ENCODE measurements around the gene LSM14A. TPM values are rescaled to one million over a fixed set of nuclear protein-coding genes. Genes with fewer than 3 reads are reported as not detected.

The LSM14A gene
- total and polyA plus RNA-seq, 2 of the 8 experiments (the other 6 are each of a cell fraction or from before 2014, with no cell fraction given), result 117 to 195 TPM

DNA sequence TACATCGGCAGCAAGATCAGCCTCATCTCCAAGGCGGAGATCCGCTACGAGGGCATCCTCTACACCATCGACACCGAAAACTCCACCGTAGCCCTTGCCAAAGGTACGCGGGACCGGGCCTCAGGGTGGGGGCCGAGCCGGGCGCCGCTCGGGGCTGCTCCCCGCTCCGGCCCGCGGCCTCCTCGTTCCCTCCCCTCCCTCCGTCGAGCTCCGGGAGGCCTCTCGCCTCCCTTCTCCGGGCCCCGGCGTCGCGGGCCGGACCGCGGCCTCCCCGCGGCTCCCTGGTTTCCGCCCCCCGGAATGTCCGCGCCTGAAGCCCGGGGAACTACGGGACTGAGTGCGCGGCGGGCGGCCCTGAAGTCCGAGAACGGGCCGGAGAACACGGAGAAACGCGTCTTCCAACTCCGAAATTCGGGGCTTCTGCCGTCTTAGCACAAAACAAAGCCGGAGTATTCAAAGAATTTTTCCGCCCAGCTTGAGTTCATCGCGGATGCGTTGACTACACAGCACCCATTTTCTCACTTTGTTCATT, 423 bp downstream of the LSM14A start:
- ChIA-PET CTCF (ENCODE audit: partially characterized antibody) (no interaction called here), POLR2A (ENCODE audit: partially characterized antibody) (interaction anchor here (0.7 to 3.9 kb wide), 24 partner anchors 8 to 799 kb away, joined by 3 to 34 read pairs (median 4); partner anchors contain the start of genes CEBPG and KCTD15)
- peak overlapping the region; percentile 93 for H4K91ac ChIP-seq (replicated peaks; ENCODE audit: insufficient read length, low read length)
- H3K36me3 ChIP-seq (ENCODE audit: control insufficient read depth in 2 of 4, insufficient read depth in 4 of 4, low read length in 3 of 4), result peaks cover 0 to 8% (median 0%) of the 10 kb centered on the region in 4 experiments; a peak in 2 of 8 replicates
- H2AFZ ChIP-seq (ENCODE audit: low read length), result no peak overlapping the region
- H2BK120ac ChIP-seq (replicated peaks; ENCODE audit: low read depth, low read length), result no peak overlapping the region
- peaks cover 0 to 6% (median 4%) of the 10 kb centered on the region in 4 experiments; a peak in 5 of 7 replicates for H3K4me1 ChIP-seq (replicated peaks in 1 of 4; ENCODE audit: control insufficient read depth in 3 of 4, insufficient read depth in 4 of 4, low read length in 3 of 4)
- peak overlapping the region; percentile 97 for H3K56ac ChIP-seq (replicated peaks; ENCODE audit: insufficient read length, low read depth, low read length)
- no peak for FAIRE-seq
- H3K79me1 ChIP-seq (ENCODE audit: low read depth, low read length), result no peaks in the 10 kb centered on the region; the same call in 1 of the 2 replicates
- H3K27me3 ChIP-seq (replicated peaks in 1 of 4; ENCODE audit: control insufficient read depth in 3 of 4, extremely low read depth in 1 of 4, insufficient read depth in 3 of 4, low read length in 3 of 4), result no peaks in the 10 kb centered on the region
- DNase-seq (ENCODE audit: low read depth in 1 of 2, low spot score in 2 of 2), result peak in 1 of 2 experiments; percentile 10
- H3K4me2 ChIP-seq (ENCODE audit: insufficient read depth in 1 of 2, low read depth in 2 of 2, low read length in 2 of 2), result peak overlapping the region; percentile 69 to 76
- no peak overlapping the region for H3K14ac ChIP-seq (ENCODE audit: insufficient read length)
- H4K8ac ChIP-seq (ENCODE audit: extremely low read depth, insufficient read depth, low read length), result peak overlapping the region; percentile 100
- H4K5ac ChIP-seq (ENCODE audit: insufficient read length, low read depth, low read length), result peak overlapping the region; percentile 98
- WGBS, 2 experiments (ENCODE audit: extremely low coverage in 1 of 2, insufficient coverage in 1 of 2, insufficient read length in 1 of 2, insufficient replicate concordance in 2 of 2, low coverage in 1 of 2, low lambda C conversion rate in 2 of 2, missing lambda C conversion rate in 1 of 2), result 1% methylated on average over 42 of the region's 58 CpGs; no CpG with 5 or more reads in 1 of the 2 experiments
- H2BK15ac ChIP-seq (ENCODE audit: low read length), result no peak overlapping the region
- H3K4ac ChIP-seq (replicated peaks; ENCODE audit: insufficient read length, low read depth, low read length), result peak overlapping the region; percentile 99
- H2BK5ac ChIP-seq (ENCODE audit: low read depth, low read length), result peak overlapping the region; percentile 99
- H2AK5ac ChIP-seq (ENCODE audit: low read depth, low read length), result peak overlapping the region; percentile 18; the same call in 1 of the 2 replicates
- H3K27ac ChIP-seq (ENCODE audit: low read depth, low read length), result peak overlapping the region; percentile 98
- peaks cover 11% of the 10 kb centered on the region for H3K23me2 ChIP-seq (ENCODE audit: low read depth, low read length)
- no peak overlapping the region for H2BK20ac ChIP-seq (ENCODE audit: low read length)
- peaks cover 11 to 18% of the 10 kb centered on the region in 2 experiments for H4K20me1 ChIP-seq (replicated peaks in 1 of 2; ENCODE audit: control insufficient read depth in 1 of 2, insufficient read depth in 2 of 2, low read length in 2 of 2)
- H3K23ac ChIP-seq (ENCODE audit: insufficient read length), result no peak overlapping the region
- H2BK12ac ChIP-seq (ENCODE audit: low read depth, low read length), result peak overlapping the region; percentile 86; the same call in 1 of the 2 replicates
- no peaks in the 10 kb centered on the region for H3K9me3 ChIP-seq (ENCODE audit: insufficient read depth in 2 of 2, low read depth in 1 of 2, low read length in 1 of 2)
- H3K4me3 ChIP-seq (ENCODE audit: extremely low read depth in 1 of 4, insufficient read depth in 2 of 4, low read depth in 3 of 4, low read length in 4 of 4), result peak overlapping the region; percentile 73 to 94 (median 90)
- H3K79me2 ChIP-seq (ENCODE audit: control insufficient read depth in 1 of 2, insufficient read depth in 2 of 2, low read length in 2 of 2), result peaks cover 15 to 50% of the 10 kb centered on the region in 2 experiments
- peak overlapping the region; percentile 95 for H3K18ac ChIP-seq (ENCODE audit: extremely low read depth, low read length)
- H3K9ac ChIP-seq (replicated peaks in 1 of 4; ENCODE audit: extremely low read depth in 1 of 4, low read depth in 3 of 4, low read length in 3 of 4), result peak overlapping the region; percentile 98 to 100 (median 100)
- 0 out of 2 replicates have a peak, but pooled peaks have one; percentile 28 for TF ChIP-seq SP4 (IDR thresholded peaks at IDR 0.05; ENCODE audit: low read length)
- peak; percentile 48 for TF ChIP-seq KDM4A (IDR thresholded peaks at IDR 0.05; ENCODE audit: low read depth, low read length, severe bottlenecking)
- peak; percentile 80 for TF ChIP-seq TAF1 (IDR thresholded peaks at IDR 0.05; ENCODE audit: low read depth, low read length)
- no peak for TF ChIP-seq TBP (IDR thresholded peaks at IDR 0.05; ENCODE audit: low read depth, low read length)
- TF ChIP-seq RBBP5 (IDR thresholded peaks at IDR 0.05; ENCODE audit: borderline replicate concordance, low read depth, low read length), result peak; percentile 67
- TF ChIP-seq HDAC6 (IDR thresholded peaks at IDR 0.05; ENCODE audit: low read depth, low read length), result no peak
